ENCODE results near the gene A2M.

Gene A2M

DNA sequence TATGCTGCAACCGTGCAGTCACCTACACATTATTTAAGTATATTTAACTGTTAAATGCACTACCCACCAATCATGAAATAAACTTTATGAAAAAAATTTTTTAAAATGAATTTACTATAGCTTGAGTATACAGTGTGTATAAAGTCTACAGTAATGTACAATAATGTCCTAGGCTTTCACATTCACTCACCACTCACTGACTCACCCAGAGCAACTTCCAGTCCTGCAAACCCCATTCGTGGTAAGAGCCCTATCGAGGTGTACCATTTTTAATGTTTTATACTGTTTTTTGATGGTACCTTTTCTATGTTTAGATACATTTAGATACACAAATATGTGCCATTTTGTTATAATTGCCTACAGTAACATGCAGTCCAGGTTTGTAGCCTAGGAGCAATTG lies 78.3 kb downstream of the A2M start:
- no peak for DNase-seq

DNA sequence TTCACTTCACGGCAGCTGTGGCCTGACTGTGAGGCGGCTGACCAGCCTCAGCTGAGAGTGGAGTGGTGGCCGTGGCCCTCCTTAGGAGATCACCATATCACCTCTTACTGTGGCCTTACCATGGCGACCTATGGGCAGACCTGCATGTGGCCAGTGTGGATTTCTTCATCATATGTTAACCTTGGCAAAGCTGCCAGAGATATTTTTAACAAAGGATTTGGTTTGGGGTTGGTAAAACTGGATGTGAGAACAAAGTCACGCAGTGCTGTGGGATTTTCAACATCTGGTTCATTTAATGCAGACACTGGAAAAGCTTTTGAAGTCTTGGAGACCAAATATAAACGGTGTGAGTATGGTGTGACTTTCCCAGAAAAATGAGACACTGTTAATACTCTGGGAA lies 79.5 kb downstream of the A2M start:
- no peak for DNase-seq

DNA sequence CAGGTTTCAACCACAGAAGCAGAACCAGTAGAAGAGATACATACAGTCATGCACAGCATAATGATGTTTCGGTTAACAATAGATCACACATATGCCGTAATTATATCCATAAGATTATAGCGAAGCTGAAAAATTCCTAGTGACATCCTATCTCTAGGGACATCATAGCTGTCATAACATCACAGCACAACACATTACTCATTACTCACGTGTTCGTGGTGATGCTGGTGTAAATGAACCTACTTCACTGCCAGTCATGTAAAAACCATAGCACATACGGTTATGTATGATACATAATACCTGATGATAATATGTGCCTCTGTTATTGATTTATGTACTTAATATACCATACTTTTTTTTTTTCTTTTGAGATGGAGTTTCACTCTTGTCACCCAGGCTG lies 81.6 kb downstream of the A2M start:
- DNase-seq = no peak

DNA sequence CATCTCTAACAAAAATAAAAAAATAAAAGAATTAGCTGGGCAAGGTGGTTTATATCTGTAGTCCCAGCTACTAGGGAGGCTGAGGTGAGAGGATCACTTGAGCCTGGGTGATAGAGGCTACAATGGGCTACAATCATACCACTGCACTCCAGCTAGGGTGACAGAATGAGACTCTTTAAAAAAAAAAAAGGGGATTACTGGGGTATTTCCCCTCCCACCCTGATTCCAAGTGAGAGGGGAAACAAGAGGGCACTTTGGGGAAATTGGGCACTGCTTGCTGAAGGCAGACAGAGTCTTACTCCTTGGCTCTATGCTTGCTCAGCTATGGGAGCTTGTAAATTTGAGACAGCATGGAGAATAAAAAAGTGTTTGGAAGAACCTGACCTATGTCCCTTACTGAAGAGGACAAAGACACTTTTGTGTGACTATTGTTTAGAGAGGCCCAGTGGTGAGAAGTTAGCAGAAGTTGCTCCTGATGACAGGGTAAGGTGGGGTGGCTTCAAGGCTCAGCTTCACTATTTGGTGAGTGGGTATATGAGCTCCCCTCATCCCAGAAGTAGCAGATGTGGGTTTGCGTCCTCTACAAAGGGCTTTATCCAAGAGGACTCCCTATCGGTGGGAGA lies 82.3 kb downstream of the A2M start:
- DNase-seq = no peak

DNA sequence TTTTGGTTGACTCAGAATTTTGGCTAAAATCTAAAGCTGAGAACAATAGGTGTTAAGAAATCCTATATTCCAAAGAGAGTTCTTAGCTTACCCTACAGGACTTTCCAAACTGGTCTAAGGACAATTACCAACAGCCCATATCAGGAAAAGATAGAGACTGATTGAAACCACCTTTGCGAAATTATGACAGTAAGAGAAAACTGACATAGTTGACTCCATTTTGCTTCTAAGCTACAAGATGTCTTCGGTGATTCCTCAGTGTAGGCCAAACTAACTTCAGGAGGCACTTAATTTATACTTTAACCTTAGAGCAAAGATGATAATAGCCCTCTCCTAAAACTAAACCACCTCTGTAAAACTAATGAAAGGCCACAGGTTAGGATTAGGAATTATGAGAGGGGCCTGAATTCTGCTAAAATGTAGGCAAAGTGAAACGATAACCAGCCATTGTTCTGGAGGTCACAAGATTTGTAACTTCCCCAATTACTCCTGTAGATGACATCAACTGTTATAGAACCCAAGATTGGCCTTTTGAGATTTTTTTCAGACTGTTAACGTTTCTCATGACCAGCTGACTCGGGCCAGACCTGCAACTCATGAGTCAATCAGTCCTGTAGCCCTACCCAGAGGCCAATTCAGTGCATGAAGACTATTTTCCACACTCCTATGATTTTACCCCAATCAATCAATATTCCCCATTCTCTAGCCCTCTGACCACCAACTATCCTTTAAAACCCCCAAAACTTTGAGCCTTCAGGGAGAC lies 83.3 kb downstream of the A2M start:
- no peak for DNase-seq

DNA sequence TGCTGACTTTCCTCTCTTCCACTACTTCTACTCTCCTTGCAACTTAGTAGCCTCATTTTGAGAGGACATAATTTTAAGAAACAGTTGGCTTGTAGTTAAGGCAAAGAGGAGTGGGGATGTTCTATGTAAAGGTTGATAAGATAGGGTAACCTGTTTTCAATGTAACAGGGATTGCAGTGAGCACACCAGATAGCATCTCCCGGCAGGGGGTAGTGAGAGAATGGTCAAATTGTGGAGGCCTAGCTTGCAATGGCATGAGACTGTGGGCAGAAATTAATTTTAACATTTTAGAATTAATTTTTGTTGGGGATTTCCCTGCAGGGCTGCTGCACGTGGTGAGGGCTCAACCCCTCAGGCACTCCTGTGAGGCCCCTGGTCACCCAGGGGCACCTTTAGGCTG lies 84.9 kb downstream of the A2M start:
- DNase-seq = no peak

DNA sequence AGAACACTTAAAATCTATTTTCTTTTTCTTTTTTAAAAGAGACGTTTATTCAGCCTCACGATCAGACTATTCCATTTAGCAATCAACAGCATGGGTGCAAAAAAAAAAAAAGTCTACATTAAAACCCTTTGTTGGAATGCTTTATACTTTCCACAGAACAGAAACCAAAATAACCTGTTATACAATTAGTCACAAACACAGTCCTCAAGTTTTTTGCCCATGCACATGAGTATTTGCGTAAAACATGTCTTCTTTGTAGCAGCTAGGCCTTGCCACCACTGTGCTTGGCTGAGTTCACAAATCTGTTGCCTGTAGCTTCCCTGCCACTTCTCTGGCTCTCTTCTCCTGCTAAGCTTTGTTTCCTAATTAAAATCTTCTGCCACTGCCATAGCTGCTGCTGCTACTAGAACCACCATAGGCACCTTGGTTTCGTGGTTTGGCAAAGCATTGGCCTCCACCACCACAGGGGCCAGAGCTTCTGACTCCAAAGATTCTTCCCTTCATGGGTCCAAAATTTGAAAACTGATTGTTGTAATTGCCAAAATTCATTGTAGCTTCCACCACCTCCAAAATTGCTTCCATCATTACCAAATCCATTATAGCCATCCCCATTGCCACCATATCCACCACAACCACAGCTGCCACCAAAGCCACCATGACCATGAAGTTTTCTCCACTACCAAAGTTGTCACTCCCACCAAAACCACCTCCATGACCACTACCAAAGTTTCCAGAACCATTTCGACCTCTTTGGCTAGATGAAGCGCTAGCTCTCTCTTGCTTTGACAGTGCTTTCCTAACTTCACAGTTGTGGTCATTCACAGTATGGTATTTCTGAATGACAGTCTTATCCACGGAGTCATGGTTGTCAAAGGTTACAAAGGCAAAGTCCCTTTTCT lies 88.3 kb downstream of the A2M start:
- DNase-seq = no peak

DNA sequence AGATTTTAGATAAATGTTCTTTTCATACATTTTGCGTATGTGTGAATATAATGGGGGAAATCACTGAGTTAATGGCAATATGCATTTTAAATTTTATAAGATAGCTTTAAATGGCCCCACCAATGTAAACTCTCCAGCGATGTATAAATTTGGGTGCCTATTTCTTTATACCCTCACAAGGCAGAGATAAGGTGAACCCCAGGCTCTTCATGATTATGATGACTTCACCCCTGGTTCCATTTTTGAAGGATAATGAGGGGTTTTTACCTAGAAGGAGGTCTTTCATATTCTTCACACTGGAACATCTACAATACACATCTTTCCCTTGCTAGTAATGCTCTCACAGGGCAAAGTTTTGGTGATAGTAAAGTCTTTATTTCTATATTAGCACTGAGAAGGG lies 91.2 kb downstream of the A2M start:
- no peak for DNase-seq

DNA sequence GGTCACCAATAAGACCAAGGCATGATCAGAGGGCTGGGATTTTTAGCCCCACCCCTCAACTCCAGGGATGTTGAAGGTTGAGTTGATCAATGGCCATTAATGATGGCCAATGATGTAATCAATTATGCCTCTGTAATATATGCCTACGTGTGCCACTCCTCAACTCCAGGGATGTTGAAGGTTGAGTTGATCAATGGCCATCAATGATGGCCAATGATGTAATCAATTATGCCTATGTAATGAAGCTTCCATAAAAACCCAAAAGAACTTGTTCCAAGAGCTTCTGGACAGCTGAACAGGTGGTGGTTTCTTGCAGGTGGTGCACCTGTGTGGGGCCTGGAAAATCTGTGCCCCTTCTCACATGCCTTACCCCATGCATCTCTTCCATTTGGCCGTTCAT lies 93.1 kb downstream of the A2M start:
- no peak for DNase-seq

Measured in right kidney (tissue), 1 donor.